ENCODE results near the gene E4F1.
A peak's percentile ranks its signal among the peaks of the same experiment; 100 is the strongest.
"Not testable (repeated sequence)": the region's sequence is repeated elsewhere in the genome, so short reads cannot be mapped to it uniquely, and the experiment has no call there.

The E4F1 gene

DNA sequence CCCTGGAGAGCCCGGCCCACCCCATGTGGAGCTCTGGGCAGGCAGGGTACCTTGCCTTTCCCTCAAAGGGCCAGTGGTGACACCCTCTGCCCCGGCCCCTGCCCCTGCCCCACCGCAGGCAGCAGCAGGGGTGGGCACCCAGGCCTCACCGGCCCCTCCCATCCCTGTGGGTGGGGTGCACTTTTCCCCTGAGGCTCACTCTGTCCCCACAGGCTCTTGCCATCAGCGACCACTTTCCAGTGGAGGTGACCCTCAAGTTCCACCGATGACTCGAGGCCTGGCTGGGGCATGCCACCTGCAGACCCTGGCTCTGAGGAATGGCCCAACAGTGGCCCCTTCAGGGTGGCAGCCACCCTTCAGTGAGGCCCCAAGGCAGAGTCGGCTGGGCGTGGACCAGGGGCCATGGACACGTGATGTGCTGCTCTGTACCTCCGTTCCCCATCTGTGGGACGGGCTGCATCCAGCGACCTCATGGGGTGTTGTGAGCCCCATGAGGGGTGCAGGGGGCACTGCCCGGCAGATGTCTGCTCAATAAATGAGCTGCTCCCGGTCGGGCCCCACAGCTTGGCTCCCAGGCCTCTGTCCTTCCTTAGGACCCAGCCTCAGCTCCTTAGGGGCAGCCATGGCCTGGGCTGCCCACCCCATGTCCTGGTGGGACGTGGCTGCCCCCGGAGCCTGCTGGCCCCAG is 14.9 kb downstream of the E4F1 start:
- in situ Hi-C loops (cut with MboI; ENCODE audit: low pct_unique_long_range_greater_than_20kb, low sequenced_read_pairs) = no loop called here
- no peak for DNase-seq

DNA sequence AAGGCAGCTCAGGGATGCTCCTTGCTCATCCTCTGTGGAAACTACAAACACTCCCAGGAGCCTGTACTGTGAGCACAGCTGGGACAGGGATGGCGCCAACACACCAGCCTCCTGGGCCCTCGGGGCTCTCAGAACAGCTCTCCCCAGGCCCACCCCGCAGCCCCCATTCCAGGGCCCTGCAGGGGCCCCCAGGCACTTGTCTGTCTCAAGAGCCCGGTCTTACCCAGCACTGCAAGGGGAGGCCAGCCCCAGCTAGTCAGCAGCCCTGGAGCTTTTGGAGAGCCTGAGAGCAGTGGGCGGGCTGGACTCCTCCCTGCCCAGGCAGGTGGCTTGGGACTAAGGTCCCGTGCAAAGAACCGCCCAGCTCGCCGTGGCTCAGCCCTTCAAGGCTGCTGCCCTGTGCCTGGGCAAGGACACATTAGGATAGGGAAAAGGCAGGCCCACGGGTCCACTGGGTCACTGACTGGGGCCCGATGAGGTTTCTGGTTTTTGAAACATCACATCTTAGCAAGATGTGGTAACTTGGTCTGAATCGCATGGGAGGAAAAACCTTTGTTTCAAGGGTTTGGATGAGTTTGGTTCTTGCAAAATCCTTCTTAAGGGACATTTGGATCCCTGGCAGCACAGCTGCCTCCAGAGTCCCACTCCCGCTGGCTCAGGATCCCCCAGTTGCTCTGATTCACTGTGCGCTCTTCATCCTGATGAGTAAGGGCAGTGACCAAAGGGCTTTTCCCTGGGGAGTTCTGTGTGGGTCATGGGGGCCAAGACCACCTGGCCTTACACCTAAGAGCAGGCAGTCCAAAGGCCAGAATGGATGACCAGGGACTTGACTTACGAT is 15.7 kb downstream of the E4F1 start:
- DNase-seq = no peak
- in situ Hi-C loops (cut with MboI; ENCODE audit: low pct_unique_long_range_greater_than_20kb, low sequenced_read_pairs) = no loop called here

DNA sequence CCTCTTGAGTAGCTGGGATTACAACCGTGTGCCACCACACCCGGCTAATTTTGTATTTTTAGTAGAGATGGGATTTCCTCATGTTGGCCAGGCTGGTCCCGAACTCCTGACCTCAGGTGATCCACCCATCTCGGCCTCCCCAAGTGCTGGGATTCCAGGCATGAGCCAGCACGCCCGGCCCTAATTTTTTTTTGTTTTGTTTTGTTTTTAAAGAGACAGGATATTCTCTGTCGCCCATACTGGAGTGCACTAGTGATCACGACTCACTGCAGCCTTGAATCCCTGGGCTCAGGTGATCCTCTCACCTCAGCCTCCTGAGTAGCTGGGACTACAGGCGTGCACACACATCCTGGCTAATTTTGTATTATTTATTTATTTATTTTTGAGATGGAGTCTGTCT is 16.9 kb downstream of the E4F1 start:
- DNase-seq; in situ Hi-C loops (cut with MboI; ENCODE audit: low pct_unique_long_range_greater_than_20kb, low sequenced_read_pairs): not testable (repeated sequence)

DNA sequence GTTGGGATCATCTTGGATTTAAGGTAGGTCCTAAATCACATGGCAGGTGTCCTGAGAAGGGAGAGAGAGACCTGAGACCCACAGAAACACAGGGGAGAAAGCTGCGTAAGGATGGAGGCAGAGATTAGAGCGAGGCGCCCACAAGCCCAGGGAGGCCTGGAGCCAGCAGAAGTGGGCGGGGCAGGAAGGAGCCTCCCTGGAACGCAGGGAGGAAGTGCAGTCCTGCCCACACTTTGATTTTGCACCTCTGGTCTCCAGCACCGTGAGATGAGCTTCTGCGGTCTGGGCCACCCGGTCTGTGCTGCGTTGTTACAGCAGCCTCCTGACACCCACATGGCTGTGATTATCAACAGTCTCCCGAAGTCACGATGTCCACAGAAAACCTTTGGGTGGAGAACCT is 19.2 kb downstream of the E4F1 start:
- in situ Hi-C loops (cut with MboI; ENCODE audit: low pct_unique_long_range_greater_than_20kb, low sequenced_read_pairs) = no loop called here
- DNase-seq = no peak

DNA sequence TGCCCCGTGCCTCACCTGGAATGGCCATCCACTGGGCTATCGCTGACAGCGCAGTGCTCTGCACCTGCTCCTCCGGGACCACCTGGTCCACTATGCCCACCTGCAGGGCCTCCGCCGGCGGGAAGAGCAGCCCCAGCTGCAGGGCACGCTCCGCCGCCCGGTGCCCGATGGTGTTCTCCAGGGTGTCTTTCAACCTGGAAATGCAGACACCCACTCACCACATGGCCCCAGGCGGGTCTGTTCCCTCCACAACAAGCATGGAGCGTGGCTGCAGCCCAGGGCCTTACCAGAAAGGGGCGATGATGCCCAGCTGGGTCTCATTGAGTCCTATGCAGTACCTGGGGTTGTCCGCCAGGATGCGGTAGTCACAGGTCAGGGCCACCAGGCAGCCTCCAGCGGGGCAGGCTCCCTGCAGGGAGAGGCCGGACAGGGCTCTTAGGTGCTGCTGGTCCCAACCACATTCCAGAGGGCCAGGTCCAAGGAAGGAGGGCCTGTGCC is 19.7 kb downstream of the E4F1 start:
- in situ Hi-C loops (cut with MboI; ENCODE audit: low pct_unique_long_range_greater_than_20kb, low sequenced_read_pairs) = no loop called here
- no peak for DNase-seq

DNA sequence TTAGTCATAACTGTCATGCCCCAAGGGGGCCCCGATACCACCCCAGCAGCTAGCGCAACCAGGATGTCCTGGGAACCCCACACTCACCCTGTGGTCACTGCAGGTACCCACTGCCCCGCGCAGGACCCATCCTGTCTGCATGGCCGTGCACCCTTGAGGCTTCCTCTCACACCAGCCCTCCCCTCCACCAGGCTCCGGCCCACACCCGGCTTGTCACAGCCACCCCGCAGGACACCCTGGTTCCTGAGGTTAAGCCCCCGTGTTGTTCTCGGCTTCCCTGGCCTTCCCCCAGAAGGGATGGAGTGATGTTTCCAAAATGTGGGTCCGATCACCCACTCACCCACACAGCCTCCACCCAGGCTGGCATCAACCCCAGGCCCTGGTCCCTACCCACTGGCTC is 20.4 kb downstream of the E4F1 start:
- DNase-seq = no peak
- in situ Hi-C loops (cut with MboI; ENCODE audit: low pct_unique_long_range_greater_than_20kb, low sequenced_read_pairs) = no loop called here

DNA sequence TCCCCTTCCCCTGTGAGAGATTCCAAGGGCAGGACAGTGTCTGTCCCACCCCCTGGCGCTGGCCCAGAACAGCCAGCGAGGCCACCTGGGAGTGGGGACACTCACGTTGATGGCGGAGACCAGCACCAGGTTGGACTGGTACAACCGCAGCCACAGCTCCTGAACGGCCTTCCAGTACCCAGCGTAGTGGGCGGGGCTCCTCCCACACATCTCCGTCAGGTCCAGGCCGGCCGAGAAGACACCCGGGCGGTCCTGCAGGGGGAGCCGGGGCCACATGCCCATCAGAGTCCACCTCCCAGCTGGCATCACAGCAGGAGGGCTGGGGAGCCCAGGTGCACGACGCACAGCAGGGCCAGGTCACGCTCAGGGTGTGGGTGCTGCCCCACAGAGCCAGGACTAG is 20.9 kb downstream of the E4F1 start:
- DNase-seq = no peak
- in situ Hi-C loops (cut with MboI; ENCODE audit: low pct_unique_long_range_greater_than_20kb, low sequenced_read_pairs) = no loop called here

DNA sequence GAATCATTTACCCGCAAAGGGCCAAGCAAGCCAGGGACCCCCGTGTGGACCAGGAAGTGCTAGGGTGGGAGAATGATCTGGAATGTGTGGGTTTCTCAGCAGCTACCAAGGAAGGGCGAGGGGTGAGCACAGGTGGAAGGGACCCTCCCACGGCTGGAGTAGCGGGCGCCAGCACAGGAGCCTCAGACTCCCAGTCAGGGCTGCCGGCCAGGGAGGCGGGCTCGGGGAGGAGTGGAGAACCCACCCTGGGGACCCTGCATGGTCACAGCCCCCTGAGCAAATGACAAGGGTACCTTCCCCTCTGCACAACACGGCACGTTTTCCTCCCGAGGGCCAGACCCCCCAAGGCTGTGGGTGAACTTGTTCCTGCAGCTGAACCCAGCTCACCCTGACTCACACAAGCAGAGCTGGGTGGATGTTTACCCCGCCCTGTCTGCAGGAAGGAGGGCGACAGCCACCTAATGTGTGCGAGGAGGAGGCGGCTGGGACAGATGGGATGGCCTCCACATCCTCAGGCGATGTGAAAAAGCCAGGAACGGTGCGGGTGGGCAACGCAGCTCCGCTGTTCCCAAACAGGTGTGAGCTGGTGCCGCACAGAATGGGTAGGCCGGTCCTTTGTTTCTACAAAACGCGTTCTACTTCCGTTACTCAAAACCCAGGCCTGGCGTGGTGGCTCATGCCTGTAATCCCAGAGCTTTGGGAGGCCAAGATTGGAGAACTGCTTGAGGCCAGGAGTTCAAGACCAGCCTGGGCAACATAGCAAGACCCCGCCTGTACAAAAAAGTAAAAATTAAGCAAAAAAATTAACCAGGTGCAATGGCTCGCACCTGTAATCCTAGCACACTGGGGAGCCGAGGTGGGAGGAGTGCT is 21.8 kb downstream of the E4F1 start:
- in situ Hi-C loops (cut with MboI; ENCODE audit: low pct_unique_long_range_greater_than_20kb, low sequenced_read_pairs) = no loop called here
- DNase-seq = no peak

DNA sequence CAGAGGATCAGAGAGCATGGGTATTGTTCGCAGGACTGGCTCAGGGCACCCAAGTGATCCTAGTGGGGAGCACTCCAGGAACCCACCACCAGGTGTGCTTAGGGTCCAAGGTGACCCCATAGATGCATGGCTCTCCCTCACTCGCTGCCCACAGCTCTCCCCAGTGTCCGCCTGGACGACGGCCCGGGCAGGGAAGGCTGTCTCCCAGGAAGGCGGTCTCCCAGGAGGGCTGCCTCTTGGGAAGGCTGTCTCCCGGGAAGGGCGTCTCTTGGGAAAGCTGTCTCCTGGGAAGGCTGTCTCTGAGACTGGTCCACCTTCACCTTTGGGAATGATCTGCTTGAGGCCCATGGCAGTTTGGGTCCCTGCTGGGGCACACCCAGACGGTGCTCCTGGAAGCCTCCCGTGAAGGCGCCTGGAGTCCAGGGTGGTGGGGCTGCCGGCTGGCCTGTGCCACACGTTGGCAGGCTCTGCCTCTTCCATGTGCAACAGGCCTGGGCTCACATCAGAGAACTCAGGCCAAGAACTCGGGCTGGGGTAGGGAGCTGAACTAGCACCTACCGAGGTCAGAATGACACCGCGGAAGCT is 23.0 kb downstream of the E4F1 start:
- in situ Hi-C loops (cut with MboI; ENCODE audit: low pct_unique_long_range_greater_than_20kb, low sequenced_read_pairs) = no loop called here
- DNase-seq = no peak

DNA sequence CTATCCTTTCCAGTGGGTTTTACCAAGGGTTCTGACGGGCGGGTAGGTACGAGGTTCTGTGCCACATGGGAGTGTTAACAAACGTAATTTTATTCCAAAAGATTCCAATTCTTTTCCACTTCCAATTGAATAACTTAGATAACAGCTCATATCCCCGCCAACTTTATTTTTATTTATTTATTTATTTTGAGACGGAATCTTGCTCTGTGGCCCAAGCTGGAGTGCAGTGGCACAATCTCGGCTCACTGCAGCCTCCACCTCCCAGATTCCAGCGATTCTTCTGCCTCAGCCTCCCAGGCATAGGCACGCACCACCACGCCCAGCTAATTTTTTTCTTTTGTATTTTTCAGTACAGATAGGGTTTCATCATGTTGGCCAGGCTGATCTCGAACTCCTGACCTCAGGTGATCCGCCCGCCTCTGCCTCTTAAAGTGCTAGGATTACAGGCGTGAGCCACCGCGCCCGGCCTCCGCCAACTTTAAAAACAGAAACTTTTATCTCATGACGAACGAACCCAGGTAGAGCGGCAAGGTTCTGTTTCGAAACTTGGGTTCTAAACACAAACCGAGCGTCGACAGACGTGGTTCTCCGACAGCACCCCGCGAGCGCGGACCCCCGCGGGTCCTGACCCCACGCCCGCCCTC is 27.4 kb downstream of the E4F1 start:
- in situ Hi-C loops (cut with MboI; ENCODE audit: low pct_unique_long_range_greater_than_20kb, low sequenced_read_pairs) = no loop called here
- peak; percentile 53 for DNase-seq

DNA sequence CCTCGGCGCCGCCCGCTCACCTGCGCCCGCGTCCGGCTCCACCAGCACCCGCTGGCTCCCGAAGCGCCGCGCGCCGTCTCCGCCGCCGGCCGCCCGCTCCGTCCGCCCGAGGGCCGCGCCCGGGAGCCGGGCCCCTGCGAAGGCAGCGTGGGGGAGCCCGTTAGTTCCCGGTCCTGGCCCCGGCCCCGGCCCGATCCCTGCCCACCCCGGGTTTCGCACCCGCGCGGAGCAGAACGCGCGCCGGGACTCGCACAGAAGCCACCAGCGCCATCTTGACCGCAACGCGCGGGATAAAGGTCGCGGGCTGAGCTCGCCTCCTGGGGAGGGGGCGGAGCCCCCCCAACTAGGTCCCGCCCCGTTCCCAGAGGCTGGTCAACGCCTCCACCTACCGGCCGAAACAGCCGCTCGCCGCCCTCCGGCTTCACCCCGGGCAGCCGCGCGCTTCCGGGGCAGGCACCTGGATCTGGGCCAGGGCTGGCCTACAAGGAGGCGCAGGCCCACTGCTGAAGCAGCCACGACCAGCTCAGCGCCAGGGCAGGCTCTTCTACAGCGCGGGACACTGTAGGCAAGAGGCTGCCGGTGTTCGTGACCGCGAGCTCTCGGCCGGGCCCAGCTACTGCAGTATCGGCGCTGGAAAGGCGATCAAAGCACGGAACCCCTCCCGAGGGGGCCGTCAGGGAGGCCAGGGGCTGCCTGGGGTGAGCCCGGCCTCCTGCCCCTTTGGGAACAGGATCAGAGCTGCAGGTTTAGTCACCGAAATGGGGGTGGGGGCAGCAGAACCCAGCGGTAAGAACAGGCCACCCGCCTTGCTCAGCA is 28.1 kb downstream of the E4F1 start, which contains the start of gene ECI1:
ECI1 (minus strand) TSS at position 292 of the 816 bp plus-strand sequence; CDS start at position 271, 21 bp downstream.
- DNase-seq = peak; percentile 93
- in situ Hi-C loops (cut with MboI; ENCODE audit: low pct_unique_long_range_greater_than_20kb, low sequenced_read_pairs) = no loop called here

DNA sequence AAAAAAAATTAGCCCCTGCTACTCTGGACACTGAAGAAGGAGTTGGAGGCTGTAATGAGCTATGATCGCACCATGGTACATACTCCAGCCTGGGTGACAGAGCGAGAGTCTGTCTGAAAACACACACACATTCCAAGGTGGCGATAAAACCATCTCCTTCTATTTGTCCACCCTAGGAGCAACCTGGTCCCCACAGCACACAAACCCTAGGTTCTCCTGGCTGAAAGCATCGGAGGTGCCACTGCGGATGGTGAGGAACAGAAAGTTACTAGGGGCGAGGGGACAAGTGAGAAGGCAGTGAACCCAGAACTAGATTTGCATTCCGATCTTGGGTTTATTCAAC is 29.4 kb downstream of the E4F1 start:
- in situ Hi-C loops (cut with MboI; ENCODE audit: low pct_unique_long_range_greater_than_20kb, low sequenced_read_pairs) = no loop called here
- DNase-seq = no peak

DNA sequence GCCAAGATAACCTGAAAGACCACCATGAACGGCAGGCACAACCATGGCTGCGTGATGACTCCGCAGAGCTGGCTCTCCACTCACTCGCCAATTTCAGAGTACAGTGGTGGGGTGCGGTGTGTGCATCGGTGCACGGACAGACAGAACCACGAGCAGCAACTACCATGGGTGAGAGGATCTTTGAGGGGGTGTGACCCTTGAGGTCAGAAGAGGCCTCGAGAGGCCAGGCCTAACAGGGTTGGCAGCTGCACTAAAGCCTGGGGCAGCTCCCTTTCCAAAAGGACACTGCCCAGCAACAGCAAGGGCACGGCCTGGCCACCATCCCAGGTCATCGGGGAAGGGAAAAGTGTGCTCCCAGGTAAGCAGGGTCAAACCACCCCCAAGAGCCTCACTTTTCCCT is 29.9 kb downstream of the E4F1 start:
- in situ Hi-C loops (cut with MboI; ENCODE audit: low pct_unique_long_range_greater_than_20kb, low sequenced_read_pairs) = no loop called here
- DNase-seq = no peak

DNA sequence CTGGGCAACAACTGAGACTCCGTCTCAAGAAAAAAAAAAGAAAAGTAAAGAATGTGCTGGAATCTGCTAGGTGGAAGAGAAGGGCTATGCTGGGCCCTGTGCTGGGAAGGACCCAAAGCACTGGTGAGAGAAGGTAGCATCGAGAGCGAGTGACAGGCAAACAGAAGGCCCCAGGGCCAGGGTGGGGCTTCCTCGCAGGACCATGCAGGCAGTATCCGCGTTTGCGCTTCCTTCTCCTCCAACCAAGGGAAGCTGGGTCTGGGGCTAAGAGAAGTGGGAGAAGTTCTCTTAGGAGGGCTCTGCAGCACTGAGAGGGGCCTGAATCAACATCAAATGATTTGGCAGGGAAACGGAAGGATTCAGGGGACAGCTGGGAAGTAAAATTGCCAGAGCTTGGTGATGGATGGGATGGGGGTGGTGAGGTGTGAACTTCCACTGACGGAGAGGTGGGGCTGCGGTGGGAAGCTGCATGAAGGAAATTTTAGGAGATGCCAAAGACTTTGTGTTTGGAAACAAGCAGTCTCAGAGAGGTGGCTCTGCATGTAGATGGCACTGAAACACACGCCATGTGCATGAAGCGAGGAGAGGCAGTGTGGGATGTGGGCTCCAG is 33.2 kb downstream of the E4F1 start:
- in situ Hi-C loops (cut with MboI; ENCODE audit: low pct_unique_long_range_greater_than_20kb, low sequenced_read_pairs) = no loop called here
- DNase-seq = no peak

DNA sequence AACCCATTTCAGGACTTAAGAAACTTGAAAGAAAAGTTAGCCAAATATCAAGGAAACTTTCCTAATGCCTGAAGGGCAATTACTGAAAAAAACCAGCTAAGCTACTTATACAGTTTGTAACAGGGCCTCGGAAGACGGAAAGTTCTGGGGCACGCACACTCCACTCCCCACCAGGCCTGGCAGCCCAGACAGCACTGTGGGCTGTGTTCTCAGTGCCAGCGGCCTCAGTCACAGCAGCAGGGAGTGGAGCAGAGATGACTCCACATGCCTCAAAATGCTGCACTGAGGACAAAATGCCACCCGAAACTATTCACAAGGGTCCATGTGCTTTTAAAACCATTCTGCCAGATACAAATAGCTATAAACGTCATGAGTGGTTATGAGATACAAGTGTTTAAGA is 34.3 kb downstream of the E4F1 start:
- DNase-seq = no peak
- in situ Hi-C loops (cut with MboI; ENCODE audit: low pct_unique_long_range_greater_than_20kb, low sequenced_read_pairs) = no loop called here

DNA sequence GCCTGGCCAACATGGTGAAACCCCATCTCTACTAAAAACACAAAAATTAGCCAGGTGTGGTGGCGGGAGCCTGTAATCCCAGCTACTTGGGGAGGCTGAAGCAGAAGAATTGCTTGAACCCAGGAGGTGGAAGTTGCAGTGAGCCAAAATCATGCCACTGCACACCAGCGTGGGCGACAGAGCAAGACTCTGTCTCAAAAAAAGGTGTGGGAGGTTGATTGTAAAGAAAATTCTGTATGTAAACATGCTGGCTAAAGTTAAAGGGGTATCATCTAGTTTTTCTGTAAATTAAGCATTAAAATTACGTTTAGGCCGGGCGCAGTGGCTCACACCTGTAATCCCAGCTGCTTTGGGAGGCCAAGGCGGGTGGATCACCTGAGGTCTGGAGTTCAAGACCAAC is 35.1 kb downstream of the E4F1 start:
- DNase-seq; in situ Hi-C loops (cut with MboI; ENCODE audit: low pct_unique_long_range_greater_than_20kb, low sequenced_read_pairs): not testable (repeated sequence)

DNA sequence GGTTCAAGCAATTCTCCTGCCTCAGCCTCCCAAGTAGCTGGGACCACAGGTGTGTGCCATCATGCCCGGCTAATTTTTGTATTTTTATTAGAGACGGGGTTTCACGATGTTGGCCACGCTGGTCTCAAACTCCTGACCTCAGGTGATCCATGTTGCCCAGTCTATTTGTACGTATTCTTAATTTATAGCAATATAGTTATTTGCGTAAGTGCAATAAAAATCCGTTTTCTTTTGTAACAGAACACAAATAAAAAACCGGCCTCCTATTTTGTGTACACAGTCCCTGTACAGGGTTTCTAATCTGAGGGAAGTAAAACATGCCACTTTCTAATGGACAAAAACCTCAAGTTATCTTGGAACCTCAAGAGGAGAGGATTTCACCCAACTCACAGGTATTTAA is 36.9 kb downstream of the E4F1 start:
- in situ Hi-C loops (cut with MboI; ENCODE audit: low pct_unique_long_range_greater_than_20kb, low sequenced_read_pairs) = no loop called here
- no peak for DNase-seq

DNA sequence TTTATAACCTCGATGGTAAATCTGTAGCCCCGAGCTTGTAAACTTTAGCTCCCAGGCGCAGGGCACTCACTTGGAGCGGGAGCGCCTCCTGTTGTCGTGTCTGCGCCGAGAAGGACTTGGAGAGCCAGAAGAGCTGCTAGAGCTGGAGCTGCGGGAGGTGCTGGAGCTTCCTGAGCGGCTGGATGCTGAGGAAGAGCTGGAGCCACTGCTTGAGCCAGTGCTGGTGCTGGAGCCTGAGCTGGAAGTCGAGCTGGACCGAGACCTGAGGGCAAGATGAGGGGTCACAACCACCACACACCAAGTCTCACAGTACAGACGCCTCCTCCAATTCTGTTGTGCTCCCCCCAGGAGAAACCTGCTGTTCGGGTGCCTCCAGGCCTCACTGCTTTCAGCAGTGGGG is 39.6 kb downstream of the E4F1 start:
- not testable (repeated sequence) for DNase-seq

More for the DNA sequence above, 39.6 kb downstream of the E4F1 start:
- in situ Hi-C loops (cut with MboI; ENCODE audit: low pct_unique_long_range_greater_than_20kb, low sequenced_read_pairs) = not testable (repeated sequence)

Data from KBM-7 (cell line).